ENCODE results near the gene ITGA8. TPM values are rescaled to one million over a fixed set of nuclear protein-coding genes. Genes with fewer than 3 reads are reported as not detected.

The ITGA8 gene
- polyA plus RNA-seq, 4 donors, result 0.81 to 13.7 (median 2.6) TPM; not detected in 1

GRCh38 chr10:15473396-15473767, 246.3 kb downstream of the ITGA8 start:
- no peak for FAIRE-seq
- H3K36me3 ChIP-seq (ENCODE audit: control insufficient read depth in 3 of 3, insufficient read depth in 2 of 3, low read depth in 1 of 3, low read length in 3 of 3), result no peaks in the 10 kb centered on the region
- H3K27ac ChIP-seq (ENCODE audit: low read depth in 1 of 3, low read length in 2 of 3), result no peak overlapping the region
- WGBS, 3 donors, result 42 to 49% (median 47%) methylated on average over 5 of the region's 5 CpGs
- no peak for DNase-seq
- H3K27me3 ChIP-seq (ENCODE audit: control insufficient read depth in 3 of 3, insufficient read depth in 3 of 3, low read length in 3 of 3), result peaks cover 0 to 2% (median 0%) of the 10 kb centered on the region in 3 donors
- H3K9me3 ChIP-seq (ENCODE audit: control insufficient read depth in 2 of 2, insufficient read depth in 1 of 2, low read depth in 1 of 2, low read length in 1 of 2), result no peaks in the 10 kb centered on the region
- H3K4me1 ChIP-seq (ENCODE audit: control insufficient read depth in 3 of 3, insufficient read depth in 2 of 3, low read depth in 1 of 3, low read length in 2 of 3), result no peaks in the 10 kb centered on the region
- H3K4me3 ChIP-seq (ENCODE audit: low read depth in 1 of 3, low read length in 3 of 3), result no peak overlapping the region

GRCh38 chr10:15472431-15473395, 247.0 kb downstream of the ITGA8 start:
- no peaks in the 10 kb centered on the region for H3K9me3 ChIP-seq (ENCODE audit: control insufficient read depth in 2 of 2, insufficient read depth in 1 of 2, low read depth in 1 of 2, low read length in 1 of 2)
- DNase-seq (no peak), FAIRE-seq (no peak)
- no peaks in the 10 kb centered on the region for H3K36me3 ChIP-seq (ENCODE audit: control insufficient read depth in 3 of 3, insufficient read depth in 2 of 3, low read depth in 1 of 3, low read length in 3 of 3)
- WGBS, 3 donors, result 50 to 57% (median 52%) methylated on average over 16 of the region's 16 CpGs
- H3K4me3 ChIP-seq (ENCODE audit: low read depth in 1 of 3, low read length in 3 of 3), result no peak overlapping the region
- H3K4me1 ChIP-seq (ENCODE audit: control insufficient read depth in 3 of 3, insufficient read depth in 2 of 3, low read depth in 1 of 3, low read length in 2 of 3), result no peaks in the 10 kb centered on the region
- H3K27ac ChIP-seq (ENCODE audit: low read depth in 1 of 3, low read length in 2 of 3), result no peak overlapping the region
- H3K27me3 ChIP-seq (ENCODE audit: control insufficient read depth in 3 of 3, insufficient read depth in 3 of 3, low read length in 3 of 3), result peaks cover 0 to 2% (median 0%) of the 10 kb centered on the region in 3 donors

- H3K9me3 ChIP-seq (ENCODE audit: control insufficient read depth in 2 of 2, insufficient read depth in 1 of 2, low read depth in 1 of 2, low read length in 1 of 2), result no peaks in the 10 kb centered on the region
- H3K4me3 ChIP-seq (ENCODE audit: low read depth in 1 of 3, low read length in 3 of 3), result no peak overlapping the region
- no peak for FAIRE-seq
- no peaks in the 10 kb centered on the region for H3K4me1 ChIP-seq (ENCODE audit: control insufficient read depth in 3 of 3, insufficient read depth in 2 of 3, low read depth in 1 of 3, low read length in 2 of 3)
- no peak for DNase-seq
- no peak overlapping the region for H3K27ac ChIP-seq (ENCODE audit: low read depth in 1 of 3, low read length in 2 of 3)
- H3K27me3 ChIP-seq (ENCODE audit: control insufficient read depth in 3 of 3, insufficient read depth in 3 of 3, low read length in 3 of 3), result peaks cover 0 to 3% (median 0%) of the 10 kb centered on the region in 3 donors
- WGBS, 3 donors, result 32 to 47% (median 32%) methylated on average over 6 of the region's 6 CpGs
- no peaks in the 10 kb centered on the region for H3K36me3 ChIP-seq (ENCODE audit: control insufficient read depth in 3 of 3, insufficient read depth in 2 of 3, low read depth in 1 of 3, low read length in 3 of 3)
Observed at GRCh38 chr10:15472008-15472407, 247.7 kb downstream of the ITGA8 start.

GRCh38 chr10:15469111-15469510, 250.6 kb downstream of the ITGA8 start:
- FAIRE-seq, result no peak
- Histone ChIP-seq H3K9me3 (ENCODE audit: control insufficient read depth in 2 of 2, insufficient read depth in 1 of 2, low read depth in 1 of 2, low read length in 1 of 2) (peaks cover 0 to 3% of the 10 kb centered on the region in 2 donors), H3K4me1 (ENCODE audit: control insufficient read depth in 3 of 3, insufficient read depth in 2 of 3, low read depth in 1 of 3, low read length in 2 of 3) (no peaks in the 10 kb centered on the region), H3K36me3 (ENCODE audit: control insufficient read depth in 3 of 3, insufficient read depth in 2 of 3, low read depth in 1 of 3, low read length in 3 of 3) (no peaks in the 10 kb centered on the region), H3K27me3 (ENCODE audit: control insufficient read depth in 3 of 3, insufficient read depth in 3 of 3, low read length in 3 of 3) (peaks cover 0 to 3% (median 0%) of the 10 kb centered on the region in 3 donors), H3K27ac (ENCODE audit: low read depth in 1 of 3, low read length in 2 of 3) (no peak overlapping the region), H3K4me3 (ENCODE audit: low read depth in 1 of 3, low read length in 3 of 3) (no peak overlapping the region)
- WGBS, 3 donors, result 78 to 85% (median 83%) methylated on average over 5 of the region's 5 CpGs
- no peak for DNase-seq

- no peak overlapping the region for H3K27ac ChIP-seq (ENCODE audit: low read depth in 1 of 3, low read length in 2 of 3)
- H3K36me3 ChIP-seq (ENCODE audit: control insufficient read depth in 3 of 3, insufficient read depth in 2 of 3, low read depth in 1 of 3, low read length in 3 of 3), result no peaks in the 10 kb centered on the region
- FAIRE-seq (no peak), DNase-seq (no peak)
- H3K9me3 ChIP-seq (ENCODE audit: control insufficient read depth in 2 of 2, insufficient read depth in 1 of 2, low read depth in 1 of 2, low read length in 1 of 2), result peaks cover 0 to 3% of the 10 kb centered on the region in 2 donors
- no peak overlapping the region for H3K4me3 ChIP-seq (ENCODE audit: low read depth in 1 of 3, low read length in 3 of 3)
- peaks cover 0 to 2% (median 0%) of the 10 kb centered on the region in 3 donors for H3K27me3 ChIP-seq (ENCODE audit: control insufficient read depth in 3 of 3, insufficient read depth in 3 of 3, low read length in 3 of 3)
- no peaks in the 10 kb centered on the region for H3K4me1 ChIP-seq (ENCODE audit: control insufficient read depth in 3 of 3, insufficient read depth in 2 of 3, low read depth in 1 of 3, low read length in 2 of 3)
- 72 to 79% (median 76%) methylated on average over 3 of the region's 3 CpGs for WGBS, 3 donors
Observed at GRCh38 chr10:15464381-15464780, 255.3 kb downstream of the ITGA8 start.

Other genes with a start within 250 kb of the ITGA8 start
- gene MINDY3, start 140.6 kb upstream of the ITGA8 start, polyA plus RNA-seq, result 10 to 100 TPM; 11.1 to 26.7 (median 15.5) TPM

Data from small intestine (tissue), 7 donors.